Neuronal stem cell (in vitro differentiated cells): ENCODE results near the gene ERI3.
A peak's percentile ranks its signal among the peaks of the same experiment; 100 is the strongest.

Experiments
- DNase-seq: peaks from one replicate; pipeline ENCODE4 v3.0.0-alpha.2; 2013; ENCODE audit warnings: low spot score
- H2AFZ ChIP-seq: one replicate; pipeline ENCODE4 v1.6.1; 2013; ENCODE audit warnings: mild to moderate bottlenecking, low read length, inconsistent platforms
- H2AK5ac ChIP-seq: 2 replicates; pipeline ENCODE4 v1.6.1; 2013; ENCODE audit warnings: low read depth, mild to moderate bottlenecking, inconsistent platforms, low read length, moderate library complexity, mixed read lengths
- H2BK120ac ChIP-seq: 2 replicates; pipeline ENCODE4 v1.6.1; 2013; ENCODE audit warnings: low read depth, mild to moderate bottlenecking, inconsistent platforms, low read length, moderate library complexity, mixed read lengths
- H2BK12ac ChIP-seq: one replicate; pipeline ENCODE4 v1.6.1; 2013; ENCODE audit warnings: low read length, inconsistent platforms
- H2BK15ac ChIP-seq: 2 replicates; pipeline ENCODE4 v1.6.1; 2013; ENCODE audit warnings: mild to moderate bottlenecking, low read length, inconsistent platforms, mixed read lengths
- H2BK5ac ChIP-seq: one replicate; pipeline ENCODE4 v1.6.1; 2013; ENCODE audit warnings: inconsistent platforms, mild to moderate bottlenecking, low read length, moderate library complexity
- H3K14ac ChIP-seq: one replicate; pipeline ENCODE4 v1.6.1; 2013; ENCODE audit warnings: low read length, inconsistent platforms
- H3K18ac ChIP-seq: 2 replicates; pipeline ENCODE4 v1.6.1; 2013; ENCODE audit warnings: low read length, inconsistent platforms
- H3K23ac ChIP-seq: 2 replicates; pipeline ENCODE4 v1.6.1; 2013; ENCODE audit warnings: low read depth, mild to moderate bottlenecking, mixed read lengths, low read length, inconsistent platforms; ENCODE audit not compliant: poor library complexity
- H3K27ac ChIP-seq: replicated peaks from 3 replicates; pipeline ENCODE4 v1.5.1; 2013; ENCODE audit warnings: low read length, inconsistent platforms
- H3K27me3 ChIP-seq, 3 experiments: 2 replicates each; pipeline ENCODE4 v1.6.1; 2013; ENCODE audit warnings: low read length in 3 of 3, mild to moderate bottlenecking in 2 of 3, inconsistent platforms in 1 of 3, low read depth in 1 of 3, mixed read lengths in 1 of 3, moderate library complexity in 1 of 3; ENCODE audit not compliant: control insufficient read depth in 3 of 3, insufficient read depth in 3 of 3
- H3K36me3 ChIP-seq, 2 donors: replicated peaks in 1 of 2; 2 replicates each; pipeline ENCODE4 v1.6.1; 2013; ENCODE audit warnings: low read length in 2 of 2; ENCODE audit not compliant: control insufficient read depth in 2 of 2, insufficient read depth in 2 of 2
- H3K4ac ChIP-seq: 2 replicates; pipeline ENCODE4 v1.6.1; 2013; ENCODE audit warnings: inconsistent platforms, mild to moderate bottlenecking, low read length, moderate library complexity
- H3K4me1 ChIP-seq, 2 donors: 1 replicate in 1 of 2; 2 replicates in 1 of 2; pipeline ENCODE4 v1.6.1; 2013; ENCODE audit warnings: low read length in 2 of 2, low read depth in 1 of 2; ENCODE audit not compliant: control insufficient read depth in 2 of 2, insufficient read depth in 1 of 2
- H3K4me2 ChIP-seq: one replicate; pipeline ENCODE4 v1.6.1; 2013; ENCODE audit warnings: mild to moderate bottlenecking, low read length, inconsistent platforms; ENCODE audit not compliant: insufficient read depth, poor library complexity, severe bottlenecking
- H3K4me3 ChIP-seq, 2 donors: 2 replicates each; pipeline ENCODE4 v1.5.1; 2013; ENCODE audit warnings: low read length in 2 of 2, mild to moderate bottlenecking in 2 of 2, inconsistent platforms in 1 of 2, moderate library complexity in 1 of 2
- H3K79me1 ChIP-seq: one replicate; pipeline ENCODE4 v1.6.1; 2013; ENCODE audit warnings: low read depth, mild to moderate bottlenecking, inconsistent platforms, low read length, moderate library complexity
- H3K9ac ChIP-seq: one replicate; pipeline ENCODE4 v1.6.1; 2013; ENCODE audit warnings: mild to moderate bottlenecking, low read depth, low read length, inconsistent platforms; ENCODE audit not compliant: poor library complexity
- H3K9me3 ChIP-seq, 2 donors: replicated peaks in 1 of 2; 2 replicates each; pipeline versions ENCODE3 to v1.6.1; 2013; ENCODE audit warnings: low read length in 2 of 2, mild to moderate bottlenecking in 2 of 2, inconsistent platforms in 1 of 2, low read depth in 1 of 2, mixed read lengths in 1 of 2, moderate library complexity in 1 of 2; ENCODE audit not compliant: control insufficient read depth in 2 of 2, insufficient read depth in 1 of 2
- H4K8ac ChIP-seq: one replicate; pipeline ENCODE4 v1.6.1; 2013; ENCODE audit warnings: low read depth, mild to moderate bottlenecking, inconsistent platforms, low read length, moderate library complexity
- H4K91ac ChIP-seq: one replicate; pipeline ENCODE4 v1.6.1; 2013; ENCODE audit warnings: low read length, low read depth, mild to moderate bottlenecking, inconsistent platforms; ENCODE audit not compliant: poor library complexity
- WGBS, 2 donors: extraction: QIAGEN DNeasy Blood & Tissue Kit; methylation state at CpG; one replicate each; pipeline ENCODE4 v1.1.7; 2013; ENCODE audit warnings: missing lambda C conversion rate in 2 of 2, mixed read lengths in 1 of 2; ENCODE audit not compliant: insufficient read length in 2 of 2, insufficient replicate concordance in 1 of 2; ENCODE audit errors: extremely low coverage in 2 of 2; 5-methylcytosine and 5-hydroxymethylcytosine counted together

The ERI3 gene

GRCh38 chr1:44263568-44264450 is 91.2 kb downstream of the ERI3 start:
- Histone ChIP-seq H2BK15ac (no peak overlapping the region), H3K18ac (no peak overlapping the region), H3K9me3 (no peaks in the 10 kb centered on the region), H3K36me3 (no peaks in the 10 kb centered on the region), H3K4me1 (peaks cover 3 to 18% of the 10 kb centered on the region in 2 donors), H2BK12ac (no peak overlapping the region), H3K23ac (no peak overlapping the region), H4K91ac (no peak overlapping the region), H3K79me1 (peaks cover 1% of the 10 kb centered on the region), H2AFZ (no peak overlapping the region), H3K4me2 (no peak overlapping the region), H3K9ac (no peak overlapping the region), H2BK5ac (no peak overlapping the region), H3K14ac (no peak overlapping the region), H2BK120ac (no peak overlapping the region), H3K4me3 (no peak overlapping the region), H3K4ac (no peak overlapping the region), H2AK5ac (no peak overlapping the region), H3K27ac (no peak overlapping the region), H3K27me3 (no peaks in the 10 kb centered on the region), H4K8ac (no peak overlapping the region)
- no CpG with 5 or more reads among the region's 9 CpGs for WGBS, 2 donors
- no peak for DNase-seq

GRCh38 chr1:44262816-44263567 is 92.1 kb downstream of the ERI3 start:
- H4K91ac ChIP-seq, result no peak overlapping the region
- H3K27ac ChIP-seq, result no peak overlapping the region
- no peak overlapping the region for H3K4me2 ChIP-seq
- no peak overlapping the region for H2BK5ac ChIP-seq
- peak overlapping the region; percentile 35 for H2AK5ac ChIP-seq
- no CpG with 5 or more reads among the region's 4 CpGs for WGBS, 2 donors
- no peak overlapping the region for H3K4ac ChIP-seq
- H2AFZ ChIP-seq, result no peak overlapping the region
- no peak overlapping the region for H3K18ac ChIP-seq
- no peak overlapping the region for H2BK12ac ChIP-seq
- no peak overlapping the region for H3K9ac ChIP-seq
- peaks cover 3 to 18% of the 10 kb centered on the region in 2 donors for H3K4me1 ChIP-seq
- H3K79me1 ChIP-seq, result peaks cover 1% of the 10 kb centered on the region
- H2BK120ac ChIP-seq, result no peak overlapping the region
- no peak overlapping the region for H3K4me3 ChIP-seq
- no peak overlapping the region for H3K23ac ChIP-seq
- no peak overlapping the region for H4K8ac ChIP-seq
- H3K27me3 ChIP-seq, result no peaks in the 10 kb centered on the region
- no peaks in the 10 kb centered on the region for H3K9me3 ChIP-seq
- no peaks in the 10 kb centered on the region for H3K36me3 ChIP-seq
- no peak overlapping the region for H3K14ac ChIP-seq
- DNase-seq, result no peak
- H2BK15ac ChIP-seq, result no peak overlapping the region

DNA sequence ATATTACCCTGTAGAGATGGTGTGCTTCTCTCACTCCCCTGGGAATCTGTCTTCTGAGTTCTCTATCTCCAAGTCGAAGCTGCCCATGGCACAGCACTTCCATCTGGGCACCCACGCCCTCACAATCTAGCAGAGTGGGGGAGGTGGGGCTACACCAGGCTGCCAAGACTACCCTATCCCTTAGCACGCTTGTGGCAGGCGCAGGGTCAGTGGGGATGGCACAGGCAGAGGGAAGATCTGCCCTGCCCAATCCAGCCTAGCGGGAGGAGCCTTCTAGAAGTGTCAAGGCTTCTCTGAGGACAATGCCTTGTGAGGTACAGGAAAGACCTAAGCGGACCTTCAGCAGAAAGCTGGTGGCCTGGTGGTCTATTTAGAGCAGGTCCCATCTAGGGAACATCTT is 92.6 kb downstream of the ERI3 start:
- Histone ChIP-seq H2AK5ac (peak overlapping the region; percentile 35), H3K9ac (no peak overlapping the region), H3K79me1 (no peaks in the 10 kb centered on the region), H3K27me3 (no peaks in the 10 kb centered on the region), H2BK5ac (no peak overlapping the region), H3K4me3 (no peak overlapping the region), H2BK15ac (peak overlapping the region; percentile 63), H3K4ac (no peak overlapping the region), H4K8ac (no peak overlapping the region), H4K91ac (no peak overlapping the region), H3K14ac (no peak overlapping the region), H3K4me1 (peaks cover 3 to 23% of the 10 kb centered on the region in 2 donors), H3K27ac (peak overlapping the region; percentile 65), H2BK12ac (peak overlapping the region; percentile 26), H3K36me3 (no peaks in the 10 kb centered on the region), H2BK120ac (no peak overlapping the region), H3K9me3 (no peaks in the 10 kb centered on the region), H3K4me2 (no peak overlapping the region), H2AFZ (no peak overlapping the region), H3K23ac (no peak overlapping the region), H3K18ac (peak overlapping the region; percentile 79)
- no CpG with 5 or more reads among the region's 6 CpGs for WGBS, 2 donors
- DNase-seq, result no peak

- Histone ChIP-seq H3K9ac (no peak overlapping the region), H3K27ac (peak overlapping the region; percentile 65), H3K4me3 (no peak overlapping the region), H3K79me1 (no peaks in the 10 kb centered on the region), H4K91ac (no peak overlapping the region), H3K36me3 (no peaks in the 10 kb centered on the region), H2BK120ac (no peak overlapping the region), H3K14ac (no peak overlapping the region), H2AK5ac (peak overlapping the region; percentile 64), H3K27me3 (no peaks in the 10 kb centered on the region), H2BK15ac (peak overlapping the region; percentile 63), H2BK5ac (no peak overlapping the region), H4K8ac (no peak overlapping the region), H2BK12ac (no peak overlapping the region), H3K23ac (no peak overlapping the region), H3K18ac (peak overlapping the region; percentile 31), H3K4me2 (no peak overlapping the region), H3K4me1 (peaks cover 3 to 25% of the 10 kb centered on the region in 2 donors), H3K9me3 (no peaks in the 10 kb centered on the region), H2AFZ (no peak overlapping the region), H3K4ac (no peak overlapping the region)
- no CpG with 5 or more reads among the region's 5 CpGs for WGBS, 2 donors
- DNase-seq, result no peak
These were observed 93.1 kb downstream of the ERI3 start for GRCh38 chr1:44261962-44262361.
